NCI-H2081 (cell line): Measurements from ENCODE around the gene BPI.
"Not testable (repeated sequence)": the region's sequence is repeated elsewhere in the genome, so short reads cannot be mapped to it uniquely, and the experiment has no call there.

Experiments
- DNase-seq, 2 experiments: peaks; one replicate each; lab custom pipeline; 2025; lab: John Stamatoyannopoulos, UW

The BPI gene

DNA sequence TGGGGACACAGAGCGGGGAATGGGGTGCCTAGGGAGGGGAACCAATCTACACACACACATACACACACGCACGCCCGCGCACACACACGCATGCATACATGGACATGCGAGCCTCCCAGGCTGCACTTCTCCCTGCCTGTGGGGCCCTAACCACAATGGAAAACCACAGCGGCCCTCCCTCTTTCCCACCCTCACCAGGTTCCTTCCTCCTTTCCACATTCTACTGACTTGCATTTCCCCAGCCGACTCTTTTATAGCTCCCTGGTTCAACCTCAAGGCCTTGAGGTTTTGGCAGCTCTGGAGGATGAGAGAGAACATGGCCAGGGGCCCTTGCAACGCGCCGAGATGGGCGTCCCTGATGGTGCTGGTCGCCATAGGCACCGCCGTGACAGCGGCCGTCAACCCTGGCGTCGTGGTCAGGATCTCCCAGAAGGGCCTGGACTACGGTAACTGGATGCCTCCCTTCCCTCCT lies at the start of gene BPI:
Gene BPI (plus strand): TSS at position 249 of the 472 bp plus-strand sequence. CDS start 68 bp downstream, at position 317.
- no peak for DNase-seq

DNA sequence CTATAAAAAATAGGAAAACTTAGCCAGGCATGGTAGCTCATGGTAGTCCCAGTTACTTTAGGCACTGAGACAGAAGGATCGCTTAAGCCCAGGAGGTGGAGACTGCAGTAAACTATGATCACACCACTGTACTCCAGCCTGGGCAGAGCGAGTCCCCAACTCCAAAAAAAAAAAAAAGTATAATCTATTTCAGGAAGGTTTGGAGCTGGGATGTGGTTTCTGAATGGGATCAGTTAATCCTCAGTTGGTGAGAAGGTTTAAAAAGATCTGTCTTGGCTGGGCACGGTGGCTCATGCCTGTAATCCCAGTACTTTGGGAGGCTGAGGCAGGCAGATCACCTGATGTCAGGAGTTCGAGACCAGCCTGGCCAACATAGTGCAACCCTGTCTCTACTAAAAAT lies 49.3 kb upstream of the BPI start:
- not testable (repeated sequence) for DNase-seq

DNA sequence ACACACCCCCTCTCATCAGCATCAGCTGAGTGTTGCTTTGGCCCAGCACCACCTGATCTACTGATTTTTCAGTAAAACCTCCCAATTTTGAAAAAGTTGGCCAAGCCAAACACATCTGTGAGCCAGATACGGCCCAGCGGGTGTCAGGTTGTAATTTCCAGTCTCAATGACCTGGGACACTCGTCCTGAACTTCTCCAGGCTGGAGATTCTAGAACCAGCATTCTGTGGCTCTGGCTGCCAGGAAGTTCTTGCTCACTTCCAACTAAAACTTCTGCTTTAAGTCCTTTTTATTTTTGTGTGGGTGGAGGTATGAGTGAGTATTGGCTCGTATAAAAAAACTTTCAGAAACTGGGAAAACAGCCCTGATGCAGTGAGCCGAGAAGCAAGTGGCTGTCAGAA lies 48.6 kb upstream of the BPI start:
- no peak for DNase-seq

DNA sequence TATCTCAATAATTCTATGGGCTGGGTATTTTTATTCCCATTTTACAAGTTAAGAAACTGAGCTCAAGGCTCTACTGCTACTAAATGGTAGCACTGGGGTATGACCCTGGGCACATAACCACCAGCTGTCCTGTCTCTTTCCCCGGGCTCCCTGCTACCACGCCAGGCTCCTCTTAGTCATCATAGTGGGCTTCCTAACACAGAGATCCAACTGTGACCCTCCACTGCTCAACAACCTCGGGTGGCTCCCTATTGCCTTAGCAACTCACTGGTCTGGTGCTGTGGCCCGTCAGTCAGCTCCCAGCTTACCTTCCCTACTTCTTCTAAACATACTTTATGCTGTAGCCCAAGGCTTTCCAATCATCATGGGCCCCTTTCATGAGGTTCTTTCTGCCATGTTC lies 47.9 kb upstream of the BPI start:
- DNase-seq: no peak

DNA sequence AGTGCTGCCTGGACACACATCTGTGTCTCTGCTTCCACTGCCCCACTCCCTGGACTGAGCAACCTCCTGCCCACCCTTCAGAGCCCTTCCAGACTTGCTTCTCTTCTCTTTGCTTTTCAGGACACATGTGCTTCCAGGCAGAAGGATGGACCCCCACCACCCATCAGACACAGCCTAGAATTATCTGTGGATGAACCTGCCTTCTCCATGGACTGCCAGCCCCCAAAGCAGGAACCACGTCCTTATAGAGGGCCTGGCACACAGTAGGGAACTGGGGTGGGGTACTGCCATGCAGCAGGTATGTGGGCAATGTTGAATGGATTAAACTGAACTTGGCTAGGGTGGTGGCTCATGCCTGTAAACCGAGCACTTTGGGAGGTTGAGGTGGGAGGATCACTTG lies 47.0 kb upstream of the BPI start:
- DNase-seq: no peak

DNA sequence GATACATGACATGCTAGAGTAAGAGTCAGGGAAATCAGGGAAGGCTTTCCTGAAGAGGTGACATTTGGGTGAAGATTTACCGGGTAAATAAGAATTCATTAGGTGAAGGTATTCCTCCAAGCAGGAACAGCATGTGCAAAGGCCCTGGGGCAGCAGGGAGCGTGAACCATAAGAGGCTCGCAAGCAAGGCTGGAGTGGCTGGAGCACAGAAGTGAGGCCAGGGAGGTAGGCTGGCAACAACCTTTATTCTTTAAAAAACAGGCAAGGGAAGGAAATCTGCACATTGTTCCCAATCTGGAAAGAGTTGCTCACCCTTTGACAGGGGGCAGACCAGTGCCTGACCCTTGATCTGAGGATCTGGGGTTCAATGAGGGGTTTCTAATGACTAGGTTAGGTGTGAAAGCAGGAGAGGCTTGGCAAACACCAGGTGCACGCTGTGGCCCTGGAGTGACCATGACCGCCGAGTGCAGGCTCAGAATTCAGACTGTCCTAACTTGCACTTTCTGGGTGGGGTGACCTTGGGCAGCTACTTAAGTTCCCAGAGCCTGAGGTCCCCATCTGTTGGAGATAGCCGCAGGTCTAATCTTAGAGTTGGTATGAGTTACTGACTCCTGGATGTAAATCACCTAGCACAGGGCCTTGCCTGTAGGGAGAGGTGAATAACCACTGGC lies 45.3 kb upstream of the BPI start:
- no peak for DNase-seq

DNA sequence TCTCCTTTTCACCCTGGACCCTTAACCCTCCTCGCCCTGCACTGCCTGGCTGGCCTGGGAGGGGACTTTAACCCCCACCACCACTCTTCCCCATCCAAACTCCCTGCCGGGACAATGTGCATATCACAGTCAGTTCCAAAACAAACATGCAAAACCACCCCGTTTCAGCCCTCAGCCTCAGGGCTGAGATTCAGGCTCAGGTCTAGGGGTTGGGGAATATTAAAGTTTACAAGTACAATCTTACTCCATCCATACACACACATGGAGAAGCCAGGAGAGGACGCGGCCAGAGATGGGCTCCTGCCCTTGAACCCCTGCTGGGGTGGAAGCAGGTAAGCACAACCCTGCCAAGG lies 44.0 kb upstream of the BPI start:
- DNase-seq: no peak

DNA sequence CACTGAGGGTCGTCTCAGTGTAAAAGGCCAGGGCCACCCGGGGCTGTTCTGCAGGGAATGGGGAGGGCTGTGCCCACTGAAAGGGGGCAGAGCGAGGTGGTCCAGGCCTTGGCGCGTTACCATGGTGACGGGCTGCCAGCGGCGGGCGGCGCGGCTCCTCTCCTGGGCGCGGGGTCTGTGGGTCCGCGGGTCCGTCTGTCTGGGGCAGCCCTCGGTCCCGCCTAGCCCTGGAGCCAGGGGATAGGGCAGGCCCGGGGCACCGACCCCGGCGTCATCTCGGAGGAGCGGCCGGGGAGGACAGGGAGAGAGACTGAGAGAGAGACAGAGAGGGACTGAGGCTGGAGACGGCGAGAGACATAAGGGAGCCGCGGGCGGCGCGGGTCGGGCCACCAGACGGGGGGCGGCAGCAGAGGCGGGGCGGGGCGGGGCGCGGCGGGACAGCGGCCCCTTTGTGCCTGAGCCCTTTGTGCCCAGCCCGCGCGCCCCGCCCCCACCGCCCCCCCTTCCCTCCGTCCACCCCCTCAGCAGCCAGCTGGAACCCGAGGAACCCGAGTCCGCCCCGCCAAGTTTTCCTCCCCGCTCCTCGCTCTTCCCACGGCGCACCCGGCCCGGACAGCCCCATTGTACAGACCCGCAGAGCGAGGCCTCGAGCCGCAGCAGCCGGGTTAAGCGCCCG lies 43.4 kb upstream of the BPI start, which contains the start of gene KIAA1755:
Gene KIAA1755 (minus strand): TSS at position 358 of the 676 bp plus-strand sequence. CDS start 235 bp downstream, at position 123.
- DNase-seq: no peak

DNA sequence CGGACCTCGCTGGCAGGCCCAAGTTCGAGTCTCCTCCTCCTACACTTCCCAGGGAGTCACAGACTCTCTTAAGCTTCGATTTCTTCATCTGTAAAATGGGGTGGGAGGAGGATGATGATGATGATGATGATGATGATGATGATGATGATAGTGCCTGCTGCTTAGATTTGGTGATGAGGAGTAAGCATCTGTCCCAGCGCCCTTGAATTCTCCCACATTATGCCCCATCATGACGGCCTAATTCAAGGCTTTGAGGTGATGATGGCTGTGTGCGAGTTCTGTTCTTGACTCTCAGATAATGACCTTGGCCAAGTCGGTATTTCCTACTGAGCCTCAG lies 42.9 kb upstream of the BPI start:
- no peak for DNase-seq

DNA sequence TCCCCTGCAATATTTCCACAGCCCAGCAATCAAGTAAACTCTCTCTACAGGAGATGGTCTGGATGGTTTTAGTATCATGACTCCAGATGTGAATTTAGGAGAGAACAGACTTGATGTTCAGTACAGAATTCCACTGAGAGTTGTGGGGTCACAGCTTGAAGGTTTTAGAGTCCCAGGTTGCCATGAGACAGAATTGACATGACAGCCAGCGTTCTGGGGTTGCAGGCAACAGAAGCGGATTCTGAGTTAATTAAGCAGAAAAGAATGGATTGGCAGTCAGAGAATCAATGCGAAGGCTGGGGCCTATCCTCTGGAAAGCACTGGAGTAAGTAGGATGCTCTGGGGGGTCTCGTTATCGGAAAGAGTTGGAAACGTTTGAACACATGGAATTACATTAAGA lies 41.0 kb upstream of the BPI start:
- no peak for DNase-seq

DNA sequence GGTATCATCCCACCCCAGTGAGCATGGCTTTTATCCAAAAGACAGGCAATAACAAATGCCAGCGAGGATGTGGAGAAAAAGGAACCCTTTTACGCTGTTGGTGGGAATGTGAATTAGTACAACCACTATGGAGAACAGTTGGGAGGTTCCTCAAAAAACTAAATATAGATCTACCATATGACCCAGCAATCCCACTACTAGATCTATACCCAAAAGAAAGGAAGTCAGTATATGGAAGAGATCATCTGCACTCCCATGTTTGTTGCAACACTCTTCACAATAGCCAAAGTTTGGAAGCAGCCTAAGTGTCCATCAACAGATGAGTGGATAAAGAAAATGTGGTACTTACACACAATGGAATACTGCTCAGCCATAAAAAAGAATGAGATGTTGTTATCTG lies 37.5 kb upstream of the BPI start:
- DNase-seq: no peak

DNA sequence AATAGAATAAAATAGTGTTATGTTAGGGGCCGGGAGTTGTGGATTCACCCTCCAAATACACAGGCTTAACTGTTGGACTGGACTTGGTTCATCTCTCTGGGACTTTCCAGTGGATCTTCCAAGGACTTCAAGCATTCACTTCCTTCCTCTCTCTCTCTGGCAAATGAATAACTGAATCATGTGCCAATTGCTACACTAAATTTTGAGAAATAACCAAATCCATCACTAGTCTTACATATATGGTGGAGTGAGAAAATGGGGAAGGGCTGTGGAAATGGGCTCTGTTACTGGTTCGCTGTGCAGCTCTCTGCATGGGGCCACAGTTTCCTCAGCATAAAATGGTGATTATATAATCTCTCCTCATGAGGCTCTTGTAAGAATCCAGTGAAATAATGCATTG lies 36.7 kb upstream of the BPI start:
- no peak for DNase-seq

DNA sequence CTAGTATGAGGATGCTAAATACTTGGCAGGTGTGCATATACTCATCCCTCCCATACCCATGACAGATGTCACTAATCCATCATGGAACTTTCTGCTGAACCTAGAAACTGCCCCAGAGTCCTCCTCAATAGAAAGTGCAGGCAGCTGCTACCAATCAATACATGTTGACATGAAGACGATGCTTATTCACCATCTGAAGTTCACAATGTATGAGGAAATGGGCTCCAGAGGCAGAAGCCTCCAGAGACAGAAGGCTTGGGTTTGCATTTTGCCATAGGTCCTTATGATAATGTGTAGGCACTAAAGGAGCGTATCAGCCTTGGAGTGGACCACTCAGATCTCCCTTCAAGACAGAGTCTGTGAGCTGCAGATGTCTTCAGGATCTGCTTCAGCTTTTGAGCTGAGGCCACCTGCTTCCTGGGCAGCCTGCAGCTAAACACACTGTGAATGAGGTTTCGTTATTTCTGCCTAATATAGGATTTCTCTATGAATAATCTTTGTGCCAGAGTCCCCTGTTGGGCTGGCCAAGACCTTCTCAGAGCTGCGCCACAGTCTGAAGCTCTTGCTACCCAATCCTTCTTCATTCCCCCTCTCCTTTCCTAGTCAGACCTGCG lies 35.9 kb upstream of the BPI start:
- no peak for DNase-seq

DNA sequence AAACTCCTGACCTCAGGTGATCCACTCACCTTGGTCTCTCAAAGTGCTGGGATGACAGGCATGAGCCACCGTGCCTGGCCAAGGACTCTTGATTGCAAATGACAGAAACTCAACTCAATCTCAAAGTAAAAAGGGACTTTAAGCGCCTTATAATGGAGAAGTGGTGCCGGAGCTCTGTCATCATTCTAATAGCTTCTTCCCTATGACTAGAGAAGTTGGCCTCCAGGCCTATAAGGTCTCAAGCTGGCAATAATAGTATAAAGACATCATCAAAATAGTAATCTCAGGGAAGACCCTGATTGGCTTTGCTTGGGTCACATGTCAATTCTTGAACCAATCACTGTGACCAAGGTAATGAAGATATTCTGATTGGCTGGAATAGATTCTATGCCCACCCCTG lies 34.9 kb upstream of the BPI start:
- DNase-seq: no peak

DNA sequence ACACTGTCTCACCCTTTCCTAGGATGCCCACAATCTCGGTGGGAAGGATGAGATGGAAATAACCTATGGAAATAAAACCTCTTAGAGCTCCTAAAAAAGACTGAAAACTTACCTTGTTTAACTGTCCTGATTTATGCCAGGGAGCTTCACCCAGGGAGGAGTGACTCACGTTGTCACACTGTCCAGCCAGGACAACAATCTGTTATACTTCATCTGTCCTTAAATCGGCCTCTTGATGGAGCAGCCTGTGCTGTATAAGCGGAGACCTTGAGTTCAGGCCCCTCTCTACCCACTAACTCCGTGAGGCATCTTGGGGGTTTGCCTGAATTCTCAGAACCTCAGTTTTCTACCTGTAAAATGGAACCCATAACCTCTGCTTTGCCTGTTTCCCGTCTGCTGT lies 34.2 kb upstream of the BPI start:
- DNase-seq: no peak

DNA sequence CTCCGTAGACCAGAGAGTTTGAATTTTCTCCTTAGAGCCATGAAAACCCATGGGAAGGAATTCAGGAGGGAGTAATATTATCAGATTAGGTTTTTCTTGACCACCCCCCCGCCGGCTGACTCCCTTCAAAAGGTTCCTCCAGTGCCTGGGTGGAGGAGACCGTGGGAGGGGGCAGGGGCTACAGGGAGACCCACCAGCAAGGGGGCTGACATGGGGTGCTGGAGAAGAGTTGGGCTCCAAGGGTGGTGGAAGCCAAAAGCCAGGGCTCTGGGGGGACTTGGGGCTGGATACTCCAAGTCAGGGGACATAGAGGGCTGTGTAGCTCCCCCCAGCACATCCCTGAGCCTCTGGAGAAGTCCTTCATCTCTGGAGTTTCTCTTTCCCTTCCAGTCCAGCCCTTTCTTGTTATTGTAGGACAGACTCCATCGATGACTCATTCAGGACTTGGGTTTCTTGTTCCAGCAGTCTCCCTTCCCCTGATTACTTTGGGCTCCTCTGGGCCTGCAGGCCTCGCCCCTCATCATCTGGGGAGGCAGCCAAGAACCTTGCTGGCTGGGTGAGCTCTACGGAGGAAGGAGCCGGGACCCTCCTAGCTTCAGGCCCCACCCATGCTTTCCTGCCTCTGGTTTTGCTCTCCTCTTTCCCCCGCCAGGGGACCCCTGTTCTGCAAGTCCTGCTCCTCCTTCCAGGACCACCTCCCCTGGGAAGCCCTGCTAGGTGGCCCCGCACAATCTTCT lies 32.9 kb upstream of the BPI start:
- DNase-seq: no peak

DNA sequence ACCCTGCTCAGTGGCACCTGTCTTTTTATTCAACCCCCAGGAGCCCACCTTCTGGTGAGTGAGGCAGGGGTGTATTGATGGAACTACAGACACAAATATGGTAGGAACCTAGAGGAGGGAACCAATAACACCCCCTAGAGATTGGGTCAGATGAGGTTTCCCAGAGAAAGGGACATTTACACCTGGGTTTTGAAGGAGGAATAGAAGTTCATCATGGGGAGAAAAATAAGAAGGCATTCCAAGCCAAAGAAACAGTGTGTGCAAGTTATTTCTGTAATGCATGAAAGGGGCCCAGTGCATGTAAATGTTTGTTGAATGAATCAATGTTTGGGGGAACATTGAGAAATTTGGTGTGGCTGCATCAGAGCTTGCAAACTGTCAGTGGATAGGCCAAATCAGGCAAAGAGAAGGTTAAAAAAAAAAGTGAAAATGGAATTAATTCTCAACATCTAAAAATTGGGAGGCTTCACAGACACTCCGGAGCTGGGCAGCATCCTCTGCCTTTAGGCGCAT lies 32.3 kb upstream of the BPI start:
- no peak for DNase-seq

DNA sequence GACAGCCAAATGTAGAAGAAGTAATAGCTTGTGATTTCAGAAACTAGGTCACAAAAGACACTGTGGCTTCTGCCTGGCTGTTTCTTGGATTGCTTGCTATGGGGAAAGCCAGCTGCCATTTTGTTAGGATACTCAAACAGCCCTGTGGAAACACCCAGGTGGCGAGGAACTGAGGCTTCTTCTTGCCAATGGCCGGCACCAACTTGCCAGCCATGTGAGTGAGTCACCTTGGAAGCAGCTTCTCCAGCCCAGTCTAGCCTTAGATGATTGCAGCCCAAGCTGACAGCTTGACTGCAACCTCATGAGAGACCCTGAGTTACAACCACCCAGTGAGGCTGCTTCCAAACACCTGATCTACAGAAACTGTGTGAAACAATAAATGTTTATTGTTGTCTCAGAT lies 31.6 kb upstream of the BPI start:
- DNase-seq: no peak

DNA sequence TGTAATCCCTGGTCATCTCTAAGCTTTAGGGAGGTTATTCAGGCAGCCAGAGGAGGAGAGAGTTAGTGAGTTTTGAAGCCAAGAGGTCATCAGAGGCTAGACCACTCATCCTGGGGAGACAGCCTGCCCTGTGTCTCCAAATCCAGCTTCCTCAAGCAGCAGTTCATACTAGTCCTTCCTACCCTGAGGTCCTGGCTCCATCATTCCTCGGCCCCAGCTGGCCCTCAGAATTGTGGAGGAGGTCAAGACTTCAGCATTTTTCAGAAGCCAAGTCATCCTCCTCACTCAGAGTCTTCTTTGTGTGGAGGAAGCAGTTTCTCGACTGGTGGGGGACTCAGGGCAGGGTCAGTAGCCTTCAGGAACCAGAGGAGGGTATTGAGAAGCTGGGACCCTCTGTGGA lies 31.0 kb upstream of the BPI start:
- DNase-seq: no peak

DNA sequence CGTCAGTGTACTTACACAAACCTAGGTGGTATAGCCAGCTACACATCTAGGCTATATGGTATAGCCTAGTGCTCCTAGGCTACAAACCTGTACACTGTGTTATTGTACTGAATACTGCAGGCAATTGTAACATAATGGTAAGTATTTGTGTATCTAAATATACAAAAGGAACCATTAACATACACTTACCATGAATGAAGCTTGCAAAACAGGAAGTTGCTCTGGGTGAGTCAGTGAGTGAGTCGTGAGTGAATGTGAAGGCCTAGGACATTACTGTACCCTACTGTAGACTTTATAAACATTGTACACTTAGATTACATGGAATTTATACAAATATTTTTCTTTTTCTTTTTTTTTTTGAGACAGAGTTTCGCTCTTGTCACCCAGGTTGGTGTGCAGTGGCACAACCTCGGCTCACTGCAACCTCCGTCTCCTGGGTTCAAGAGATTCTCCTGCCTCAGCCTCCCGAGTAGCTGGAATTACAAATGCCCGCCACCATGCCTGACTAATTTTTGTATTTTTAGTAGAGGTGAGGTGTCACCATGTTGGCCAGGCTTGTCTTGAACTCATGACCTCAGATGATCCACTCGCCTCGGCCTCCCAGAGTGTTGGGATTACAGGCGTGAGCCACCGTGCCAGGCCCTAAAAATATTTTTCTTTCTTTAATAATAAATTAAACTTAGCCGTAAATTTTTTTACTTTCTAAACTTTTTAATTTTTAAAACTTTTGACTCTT lies 28.0 kb upstream of the BPI start:
- peak in 1 of 2 experiments; percentile 21 for DNase-seq

DNA sequence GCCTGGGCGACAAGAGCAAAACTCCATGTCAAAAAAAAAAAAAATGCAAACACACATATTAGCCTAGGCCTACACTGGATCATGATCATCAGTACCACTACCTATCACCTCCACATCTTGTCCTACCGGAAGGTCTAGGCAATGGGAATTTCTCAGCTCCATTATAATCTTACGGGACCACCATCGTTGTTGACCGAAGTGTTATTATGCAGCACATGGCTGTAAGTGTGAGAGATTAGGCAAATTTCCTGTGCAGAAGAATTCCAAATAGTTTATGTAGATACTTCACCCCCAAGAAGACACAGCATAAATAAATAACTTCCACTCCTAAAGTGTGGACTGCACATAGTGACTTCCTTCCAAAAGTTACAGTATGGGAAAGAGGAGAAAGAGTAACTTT lies 26.7 kb upstream of the BPI start:
- DNase-seq: no peak

DNA sequence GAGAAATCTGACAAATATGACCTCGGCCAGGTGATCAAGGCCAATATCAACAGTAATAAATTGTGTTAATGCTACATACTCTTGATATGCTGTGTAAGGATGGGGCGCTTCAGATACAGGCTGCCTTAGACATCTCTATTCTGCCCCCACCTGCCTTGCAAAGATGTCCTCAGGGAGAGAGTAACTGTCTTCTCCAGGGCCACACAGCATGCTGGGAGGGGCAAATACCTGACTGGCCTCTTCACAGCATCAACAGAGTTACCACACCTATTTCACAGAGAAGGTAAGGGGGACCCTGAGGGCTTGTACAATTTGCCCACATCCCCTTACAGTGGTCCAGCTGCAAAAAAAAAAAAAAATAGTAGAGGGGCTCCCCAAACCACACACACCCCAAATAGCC lies 26.3 kb upstream of the BPI start:
- DNase-seq: no peak
